IMR-90 (cell line): ENCODE results near the gene SEMA6D. TPM values are rescaled to one million over a fixed set of nuclear protein-coding genes. Genes with fewer than 3 reads are reported as not detected.

Experiments
- ATAC-seq: fragments of 200-7000 bp; cut with Tn5 transposase; 2 replicates; pipeline ENCODE4 v1.9.1; 2020; ENCODE audit warnings: low read depth, mild to moderate bottlenecking, moderate library complexity
- BruUV-seq: library from RNA; stranded (reverse); fragments of 400-500 nt; replicated peaks from 2 replicates; lab custom pipeline; 2021; lab: Mats Ljungman, UMichigan
- CTCF ChIA-PET: fragments of 300-600 bp; formaldehyde crosslinking; extraction: SDS; loops from one replicate; lab custom pipeline; 2021; ENCODE audit warnings: antibody characterized with exemption; lab: Yijun Ruan, JAX
- POLR2A ChIA-PET: fragments of 300-600 bp; sonication (Branson Sonifier 250); formaldehyde crosslinking; loops from one replicate; lab custom pipeline; 2022; ENCODE audit warnings: antibody characterized with exemption; ENCODE audit not compliant: unreplicated experiment; lab: Charles Lee
- DNase-seq: peaks from one replicate; pipeline ENCODE4 v3.0.0; 2013
- H2AFZ ChIP-seq: replicated peaks from 2 replicates; pipeline ENCODE3; 2013; ENCODE audit warnings: low read length, mild to moderate bottlenecking; ENCODE audit not compliant: poor library complexity
- H2AK5ac ChIP-seq: 2 replicates; pipeline ENCODE4 v1.6.1; 2013; ENCODE audit warnings: low read depth, low read length, inconsistent platforms
- H2AK9ac ChIP-seq: replicated peaks from 2 replicates; pipeline ENCODE3; 2013; ENCODE audit warnings: mild to moderate bottlenecking, low read depth, low read length, moderate library complexity; ENCODE audit not compliant: poor library complexity
- H2BK120ac ChIP-seq: 2 replicates; pipeline ENCODE4 v1.6.1; 2013; ENCODE audit warnings: low read depth, low read length, inconsistent platforms
- H2BK15ac ChIP-seq: 3 replicates; pipeline ENCODE4 v1.6.1; 2013; ENCODE audit warnings: low read depth, low read length, inconsistent platforms
- H2BK20ac ChIP-seq: 2 replicates; pipeline ENCODE4 v1.6.1; 2013; ENCODE audit warnings: low read depth, mild to moderate bottlenecking, inconsistent platforms, low read length, moderate library complexity
- H2BK5ac ChIP-seq: 2 replicates; pipeline ENCODE4 v1.6.1; 2013; ENCODE audit warnings: mild to moderate bottlenecking, low read depth, low read length, inconsistent platforms; ENCODE audit not compliant: poor library complexity, severe bottlenecking
- H3K14ac ChIP-seq: replicated peaks from 2 replicates; pipeline ENCODE4 v1.6.1; 2013; ENCODE audit warnings: low read depth, low read length, inconsistent platforms
- H3K18ac ChIP-seq: 2 replicates; pipeline ENCODE4 v1.6.1; 2013; ENCODE audit warnings: low read depth, low read length, control low read depth
- H3K23ac ChIP-seq: 2 replicates; pipeline ENCODE4 v1.6.1; 2013; ENCODE audit warnings: low read depth, low read length, inconsistent platforms
- H3K27ac ChIP-seq: 2 replicates; pipeline ENCODE4 v1.5.1; 2013; ENCODE audit warnings: mild to moderate bottlenecking, control low read depth, low read length; ENCODE audit not compliant: insufficient read depth
- H3K27me3 ChIP-seq: 2 replicates; pipeline ENCODE4 v1.6.1; 2013; ENCODE audit warnings: low read length; ENCODE audit not compliant: control insufficient read depth, insufficient read depth
- H3K36me3 ChIP-seq: 2 replicates; pipeline ENCODE4 v1.6.1; 2013; ENCODE audit warnings: low read length, mixed read lengths; ENCODE audit not compliant: control insufficient read depth, insufficient read depth
- H3K4ac ChIP-seq: 2 replicates; pipeline ENCODE4 v1.6.1; 2013; ENCODE audit warnings: low read depth, low read length, inconsistent platforms
- H3K4me1 ChIP-seq: 2 replicates; pipeline ENCODE4 v1.6.1; 2013; ENCODE audit warnings: low read length, mixed read lengths; ENCODE audit not compliant: control insufficient read depth, insufficient read depth
- H3K4me2 ChIP-seq: 2 replicates; pipeline ENCODE4 v1.6.1; 2013; ENCODE audit warnings: low read depth, mild to moderate bottlenecking, control low read depth, low read length, moderate library complexity
- H3K4me3 ChIP-seq: 2 replicates; pipeline ENCODE4 v1.5.1; 2013; ENCODE audit warnings: low read depth, mild to moderate bottlenecking, control low read depth, low read length, moderate library complexity; ENCODE audit not compliant: insufficient read depth
- H3K56ac ChIP-seq: 2 replicates; pipeline ENCODE4 v1.6.1; 2013; ENCODE audit warnings: low read length, inconsistent platforms; ENCODE audit not compliant: insufficient read depth; ENCODE audit errors: extremely low read depth
- H3K79me1 ChIP-seq, 2 experiments: 2 replicates each; pipeline ENCODE4 v1.6.1; 2013; ENCODE audit warnings: low read length in 2 of 2, inconsistent platforms in 1 of 2, low read depth in 1 of 2
- H3K9ac ChIP-seq: 2 replicates; pipeline ENCODE4 v1.6.1; 2013; ENCODE audit warnings: low read depth, low read length, control low read depth
- H3K9me1 ChIP-seq: 2 replicates; pipeline ENCODE4 v1.6.1; 2013; ENCODE audit warnings: low read length, inconsistent platforms; ENCODE audit not compliant: insufficient read depth
- H3K9me3 ChIP-seq: 2 replicates; pipeline ENCODE4 v1.6.1; 2013; ENCODE audit warnings: low read length; ENCODE audit not compliant: control insufficient read depth, insufficient read depth
- H4K20me1 ChIP-seq: 2 replicates; pipeline ENCODE4 v1.6.1; 2013; ENCODE audit warnings: low read length, inconsistent platforms; ENCODE audit not compliant: insufficient read depth
- H4K5ac ChIP-seq: 2 replicates; pipeline ENCODE4 v1.6.1; 2013; ENCODE audit warnings: mild to moderate bottlenecking, low read depth, low read length, control low read depth
- H4K8ac ChIP-seq, 2 experiments: 2 replicates each; pipeline ENCODE4 v1.6.1; 2013; ENCODE audit warnings: low read depth in 2 of 2, low read length in 2 of 2, control low read depth in 1 of 2, inconsistent platforms in 1 of 2
- H4K91ac ChIP-seq: 2 replicates; pipeline ENCODE4 v1.6.1; 2013; ENCODE audit warnings: low read depth, low read length, inconsistent platforms; ENCODE audit not compliant: insufficient read depth
- BHLHE40 ChIP-seq: fragments of 150-350 bp; IDR thresholded peaks from 2 replicates; pipeline ENCODE4 v1.6.1; 2016; ENCODE audit warnings: mild to moderate bottlenecking, low read depth, low read length
- CEBPB ChIP-seq: IDR thresholded peaks from 2 replicates; pipeline ENCODE4 v1.6.1; 2012; ENCODE audit warnings: low read depth, low read length, improper control_type of control experiment
- MAFK ChIP-seq: IDR thresholded peaks from 2 replicates; pipeline ENCODE4 v1.6.1; 2012; ENCODE audit warnings: low read depth, low read length, improper control_type of control experiment
- MXI1 ChIP-seq: IDR thresholded peaks from 2 replicates; pipeline ENCODE4 v1.6.1; 2012; ENCODE audit warnings: low read depth, mild to moderate bottlenecking, low read length, moderate library complexity, borderline replicate concordance
- POLR2A ChIP-seq: IDR thresholded peaks from 2 replicates; pipeline ENCODE4 v1.6.1; 2012; ENCODE audit warnings: mild to moderate bottlenecking, low read depth, low read length
- RAD21 ChIP-seq: IDR thresholded peaks from 2 replicates; pipeline ENCODE4 v1.6.1; 2012; ENCODE audit warnings: low read length, improper control_type of control experiment
- RCOR1 ChIP-seq: IDR thresholded peaks from 2 replicates; pipeline ENCODE4 v1.6.1; 2012; ENCODE audit warnings: mild to moderate bottlenecking, low read length, improper control_type of control experiment; ENCODE audit not compliant: insufficient replicate concordance
- RFX5 ChIP-seq: IDR thresholded peaks from 2 replicates; pipeline ENCODE4 v1.8.0; 2012; ENCODE audit warnings: low read depth, mild to moderate bottlenecking, low read length, moderate library complexity
- SMC3 ChIP-seq: fragments of 150-350 bp; IDR thresholded peaks from 2 replicates; pipeline ENCODE4 v1.6.1; 2016; ENCODE audit warnings: low read depth, mild to moderate bottlenecking, antibody characterized with exemption, low read length, moderate library complexity
- WGBS, 2 experiments: methylation state at CpG; one replicate each; pipeline versions ENCODE4 v1.1.5 to v1.1.7; 2013; ENCODE audit warnings: missing lambda C conversion rate in 2 of 2; ENCODE audit not compliant: insufficient read length in 1 of 2; ENCODE audit errors: extremely low coverage in 2 of 2; 5-methylcytosine and 5-hydroxymethylcytosine counted together
- dilution Hi-C: fragments of 300-500 bp; cut with HindIII; formaldehyde crosslinking; loops from one replicate; pipeline ENCODE4 v1.14.3; 2018; ENCODE audit warnings: low sequenced_read_pairs; ENCODE audit not compliant: unreplicated experiment
- in situ Hi-C: fragments of 300-500 bp; cut with MboI; formaldehyde crosslinking; loops from 3 replicates; pipeline ENCODE4 v1.14.3; 2019; ENCODE audit warnings: low sequenced_read_pairs, inconsistent platforms, mixed read lengths
- intact Hi-C: fragments of 100-400 bp; cut with micrococcal nuclease; formaldehyde crosslinking; loops from 2 replicates; pipeline ENCODE4 v1.10.0; 2022
- polyA plus RNA-seq, 3 experiments: library from polyadenylated mRNA; depleted of rRNA; stranded (reverse); fragments of >200 nt; gene quantifications; 2 replicates each; pipeline ENCODE4 v1.2.3, GENCODE V29; 2012; ENCODE audit warnings: low replicate concordance in 1 of 3
- total RNA-seq: library from RNA; depleted of rRNA; stranded (reverse); fragments of >200 nt; gene quantifications from 2 replicates; pipeline ENCODE4 v1.2.3, GENCODE V29; 2012
- TF ChIP-seq, protein P1 (sequence below): fragments of 150-350 bp; IDR thresholded peaks from 2 replicates; pipeline ENCODE4 v1.6.1; 2016; ENCODE audit warnings: low read depth, mild to moderate bottlenecking, low read length, moderate library complexity, borderline replicate concordance
- TF ChIP-seq, protein P2 (sequence below): fragments of 150-350 bp; IDR thresholded peaks from 2 replicates; pipeline ENCODE4 v1.6.1; 2017; ENCODE audit warnings: mild to moderate bottlenecking, antibody characterized with exemption, low read length, low read depth

SEMA6D gene
- total and polyA plus RNA-seq, 2 of the 4 experiments (the other 2 are of a cell fraction) = 12.6 to 17.4 TPM

DNA sequence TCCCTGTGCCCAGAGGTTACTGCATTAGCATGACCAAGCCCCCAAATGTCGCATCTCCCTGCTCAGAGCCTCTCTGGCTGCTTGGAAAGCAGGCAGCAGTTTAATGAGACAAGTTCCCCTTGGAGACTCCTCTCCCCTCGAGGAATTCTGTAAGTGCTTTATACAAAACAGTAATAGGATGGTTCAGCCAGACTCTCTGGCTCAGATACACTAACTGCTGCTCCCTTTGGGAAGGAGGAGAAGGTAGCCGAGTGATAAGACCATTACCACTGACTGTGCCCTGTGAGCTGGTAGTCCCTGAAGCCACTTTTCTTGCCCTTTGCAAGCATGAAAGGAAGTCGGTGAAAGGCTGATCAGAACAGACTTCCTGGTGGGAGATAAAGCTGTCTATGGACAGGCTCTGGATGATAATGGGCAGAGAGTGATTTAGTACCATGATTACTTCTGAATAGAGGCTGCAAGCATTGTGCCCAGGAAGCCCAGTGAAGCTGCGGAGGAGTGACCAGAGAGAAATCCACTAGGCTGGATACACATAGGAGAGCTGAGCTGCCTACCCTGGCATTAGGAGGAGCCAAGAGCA lies 100.8 kb downstream of the SEMA6D start:
- WGBS, 2 experiments = 67% methylated on average over 1 of the region's 5 CpGs; no CpG with 5 or more reads in 1 of the 2 experiments
- in situ Hi-C loops (no loop called here), intact Hi-C loops (loop anchor here (5.0 kb wide), 1 partner anchor 101 kb away; the partner anchor contains the start of gene SEMA6D), dilution Hi-C loops (no loop called here)
- H4K8ac ChIP-seq = no peak overlapping the region
- no peak overlapping the region for H4K91ac ChIP-seq
- no peak overlapping the region for H2AK9ac ChIP-seq
- no peaks in the 10 kb centered on the region for H3K79me1 ChIP-seq
- peaks cover 17% of the 10 kb centered on the region for H3K27me3 ChIP-seq
- no peak for DNase-seq
- peaks cover 3% of the 10 kb centered on the region; the same call in 1 of the 2 replicates for H3K4me1 ChIP-seq
- TF ChIP-seq RAD21 (no peak), BHLHE40 (no peak), POLR2A (no peak), RCOR1 (no peak), SMC3 (no peak), MXI1 (no peak), MAFK (no peak), CEBPB (no peak), RFX5 (no peak)
- TF ChIP-seq, protein P1, sequence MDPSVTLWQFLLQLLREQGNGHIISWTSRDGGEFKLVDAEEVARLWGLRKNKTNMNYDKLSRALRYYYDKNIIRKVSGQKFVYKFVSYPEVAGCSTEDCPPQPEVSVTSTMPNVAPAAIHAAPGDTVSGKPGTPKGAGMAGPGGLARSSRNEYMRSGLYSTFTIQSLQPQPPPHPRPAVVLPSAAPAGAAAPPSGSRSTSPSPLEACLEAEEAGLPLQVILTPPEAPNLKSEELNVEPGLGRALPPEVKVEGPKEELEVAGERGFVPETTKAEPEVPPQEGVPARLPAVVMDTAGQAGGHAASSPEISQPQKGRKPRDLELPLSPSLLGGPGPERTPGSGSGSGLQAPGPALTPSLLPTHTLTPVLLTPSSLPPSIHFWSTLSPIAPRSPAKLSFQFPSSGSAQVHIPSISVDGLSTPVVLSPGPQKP = no peak
- TF ChIP-seq, protein P2, sequence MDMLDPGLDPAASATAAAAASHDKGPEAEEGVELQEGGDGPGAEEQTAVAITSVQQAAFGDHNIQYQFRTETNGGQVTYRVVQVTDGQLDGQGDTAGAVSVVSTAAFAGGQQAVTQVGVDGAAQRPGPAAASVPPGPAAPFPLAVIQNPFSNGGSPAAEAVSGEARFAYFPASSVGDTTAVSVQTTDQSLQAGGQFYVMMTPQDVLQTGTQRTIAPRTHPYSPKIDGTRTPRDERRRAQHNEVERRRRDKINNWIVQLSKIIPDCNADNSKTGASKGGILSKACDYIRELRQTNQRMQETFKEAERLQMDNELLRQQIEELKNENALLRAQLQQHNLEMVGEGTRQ = no peak
- H3K9me1 ChIP-seq = peaks cover 2% of the 10 kb centered on the region; the same call in 1 of the 2 replicates
- H3K9me3 ChIP-seq = no peaks in the 10 kb centered on the region
- H4K5ac ChIP-seq = no peak overlapping the region
- H3K4me2 ChIP-seq = no peak overlapping the region
- no peak overlapping the region for H3K4me3 ChIP-seq
- H3K18ac ChIP-seq = no peak overlapping the region
- no peak overlapping the region for H3K27ac ChIP-seq
- no peak overlapping the region for H3K56ac ChIP-seq
- H3K23ac ChIP-seq = no peak overlapping the region
- no peaks in the 10 kb centered on the region for H4K20me1 ChIP-seq
- H3K4ac ChIP-seq = no peak overlapping the region
- no peak overlapping the region for H3K9ac ChIP-seq
- no peaks in the 10 kb centered on the region for H3K36me3 ChIP-seq
- no TSS peak for BruUV-seq
- H2BK120ac ChIP-seq = no peak overlapping the region
- no peak overlapping the region for H2AK5ac ChIP-seq
- ATAC-seq = no peak
- ChIA-PET POLR2A (no interaction called here), CTCF (no interaction called here)
- no peak overlapping the region for H2BK5ac ChIP-seq
- no peak overlapping the region for H2AFZ ChIP-seq
- H3K14ac ChIP-seq = no peak overlapping the region
- no peak overlapping the region for H2BK20ac ChIP-seq
- no peak overlapping the region for H2BK15ac ChIP-seq
